ENCODE data around the gene FAM180B.

GRCh38 chr11:47593934-47594855, 7.7 kb downstream of the FAM180B start, which contains the start of gene C1QTNF4:
- no peak for TF ChIP-seq BHLHE40 (IDR thresholded peaks at IDR 0.05; ENCODE audit: borderline replicate concordance)
- no peak for TF ChIP-seq ELF4 (IDR thresholded peaks at IDR 0.05)
- TF ChIP-seq FOXA1 (IDR thresholded peaks at IDR 0.05) = no peak
- no peak for TF ChIP-seq PKNOX1 (IDR thresholded peaks at IDR 0.05)
- no peak for TF ChIP-seq ZNF384 (IDR thresholded peaks at IDR 0.05)
- TF ChIP-seq SUZ12 (IDR thresholded peaks at IDR 0.05) = no peak
- no peak for TF ChIP-seq HDGF (IDR thresholded peaks at IDR 0.05; ENCODE audit: borderline replicate concordance)
- TF ChIP-seq FOXM1 (IDR thresholded peaks at IDR 0.05; ENCODE audit: borderline replicate concordance) = no peak
- TF ChIP-seq TARDBP (IDR thresholded peaks at IDR 0.05) = no peak
- TF ChIP-seq CTBP1 (IDR thresholded peaks at IDR 0.05; ENCODE audit: borderline replicate concordance) = no peak
- no peak for TF ChIP-seq SP1 (IDR thresholded peaks at IDR 0.05)
- TF ChIP-seq ARNT (IDR thresholded peaks at IDR 0.05) = no peak
- no peak for TF ChIP-seq LEF1 (IDR thresholded peaks at IDR 0.05; ENCODE audit: borderline replicate concordance)
- TF ChIP-seq L3MBTL2 (conservative IDR thresholded peaks at IDR 0.05) = no peak

Data from HEK293T (cell line).